GM18861 (cell line): Measurements from ENCODE around the gene ITGAD.

Source experiments
- ATAC-seq: cut with Tn5 transposase; IDR thresholded peaks from one replicate; pipeline ENCODE4 v1.9.1; 2021; ENCODE audit not compliant: unreplicated experiment

ITGAD gene

GRCh38 chr16:31393056-31393455, at the start of gene ITGAD:
TSS of gene ITGAD (plus strand) at chr16:31393335. CDS start at chr16:31393361, 26 bp downstream.
- ATAC-seq: no peak

- peak; percentile 90 for ATAC-seq
Observed at GRCh38 chr16:31344712-31345111, 48.4 kb upstream of the ITGAD start.

- no peak for ATAC-seq
Observed at GRCh38 chr16:31347445-31347844, 45.7 kb upstream of the ITGAD start.

GRCh38 chr16:31348579-31348978, 44.6 kb upstream of the ITGAD start:
- no peak for ATAC-seq

GRCh38 chr16:31350275-31351005, 42.7 kb upstream of the ITGAD start:
- ATAC-seq: no peak

- no peak for ATAC-seq
Observed at GRCh38 chr16:31351246-31351941, 41.7 kb upstream of the ITGAD start.

GRCh38 chr16:31351942-31352325, 41.2 kb upstream of the ITGAD start:
- ATAC-seq: no peak

GRCh38 chr16:31352376-31353115, 40.6 kb upstream of the ITGAD start:
- ATAC-seq: no peak

GRCh38 chr16:31354394-31355291, 38.5 kb upstream of the ITGAD start, which contains the start of gene ITGAX:
TSS of gene ITGAX (plus strand) at chr16:31355176. CDS start at chr16:31355255, 79 bp downstream.
- peak; percentile 67 for ATAC-seq

GRCh38 chr16:31355431-31356100, 37.6 kb upstream of the ITGAD start:
- ATAC-seq: no peak

GRCh38 chr16:31356566-31357323, 36.4 kb upstream of the ITGAD start:
- ATAC-seq: no peak

- ATAC-seq: no peak
Observed at GRCh38 chr16:31357324-31358109, 35.6 kb upstream of the ITGAD start.

GRCh38 chr16:31360251-31360650, 32.9 kb upstream of the ITGAD start:
- no peak for ATAC-seq

- ATAC-seq: no peak
Observed at GRCh38 chr16:31361201-31362110, 31.7 kb upstream of the ITGAD start.

GRCh38 chr16:31362476-31363405, 30.4 kb upstream of the ITGAD start:
- no peak for ATAC-seq

GRCh38 chr16:31363721-31364120, 29.4 kb upstream of the ITGAD start:
- ATAC-seq: no peak

GRCh38 chr16:31364421-31364820, 28.7 kb upstream of the ITGAD start:
- no peak for ATAC-seq
